Measurements from ENCODE around the gene OSBPL3. TPM values are rescaled to one million over a fixed set of nuclear protein-coding genes. Genes with fewer than 3 reads are reported as not detected.

OSBPL3 gene
- total RNA-seq, 1 experiment from 2014 or later, result 8.6 TPM

DNA sequence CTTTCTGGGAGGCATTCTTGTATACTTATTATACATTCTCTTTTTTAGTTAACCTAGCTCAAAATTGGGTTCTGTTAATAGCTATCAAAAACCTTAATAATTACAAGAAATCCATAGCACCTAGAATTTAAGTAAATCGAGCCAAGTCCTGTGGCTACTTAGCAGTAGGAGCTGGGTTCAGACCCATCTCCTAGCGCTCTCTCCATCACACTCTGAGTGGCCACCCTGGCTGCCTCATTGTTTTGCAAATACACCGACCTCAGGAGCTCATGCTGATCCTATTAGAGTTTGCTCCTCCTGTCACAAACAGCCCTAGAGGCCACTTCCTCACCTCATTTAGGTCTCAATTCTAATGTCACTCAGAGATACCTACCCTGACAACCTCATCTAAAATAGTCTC is 46.2 kb upstream of the OSBPL3 start:
- Mint-ChIP-seq H3K9me3 (peaks cover 2 to 3% of the 10 kb centered on the region in 2 experiments; a peak in 1 of 5 replicates), H3K27ac (no peak overlapping the region), H3K27me3 (ENCODE audit: low read depth) (peaks cover 15% of the 10 kb centered on the region), H3K4me3 (no peak overlapping the region), H3K4me1 (peaks cover 35 to 41% of the 10 kb centered on the region in 2 experiments), H3K36me3 (ENCODE audit: insufficient read depth in 1 of 3, low read depth in 3 of 3) (peaks cover 0 to 4% (median 0%) of the 10 kb centered on the region in 3 experiments; a peak in 2 of 7 replicates)
- H2AFZ ChIP-seq (ENCODE audit: low read length), result no peak overlapping the region
- H3K23ac ChIP-seq (ENCODE audit: insufficient read length, low read depth, low read length), result no peak overlapping the region
- no peak overlapping the region for H2BK20ac ChIP-seq (ENCODE audit: low read depth, low read length, poor library complexity, severe bottlenecking)
- H3K27me3 ChIP-seq (ENCODE audit: insufficient read depth, low read length), result no peaks in the 10 kb centered on the region
- no peak overlapping the region for H2BK12ac ChIP-seq (ENCODE audit: insufficient read length, low read depth, low read length)
- no peak overlapping the region for H3K18ac ChIP-seq (ENCODE audit: insufficient read length, low read depth, low read length)
- H3K4me2 ChIP-seq (ENCODE audit: insufficient read depth, insufficient read length, low read length), result no peak overlapping the region
- no peak overlapping the region for H4K5ac ChIP-seq (ENCODE audit: insufficient read length, low read depth, low read length)
- no peak overlapping the region for H3T11ph ChIP-seq (ENCODE audit: low read length)
- WGBS (ENCODE audit: extremely low coverage, insufficient read length, low lambda C conversion rate), result no CpG with 5 or more reads among the region's 3 CpGs
- no peaks in the 10 kb centered on the region for H3K79me1 ChIP-seq (ENCODE audit: insufficient read depth, low read depth, low read length, poor library complexity, severe bottlenecking)
- no peak overlapping the region for H2BK15ac ChIP-seq (ENCODE audit: low read depth, low read length)
- no peak overlapping the region for H3K27ac ChIP-seq (ENCODE audit: insufficient read length, low read depth, low read length)
- no peak overlapping the region for H2BK120ac ChIP-seq (ENCODE audit: low read depth, low read length, poor library complexity, severe bottlenecking)
- no peak overlapping the region for H3K9ac ChIP-seq (ENCODE audit: extremely low read depth, insufficient read length, low read length)
- H4K91ac ChIP-seq (ENCODE audit: insufficient read length, low read depth, low read length), result no peak overlapping the region
- peak; percentile 72 for DNase-seq
- H4K20me1 ChIP-seq (ENCODE audit: control insufficient read depth, insufficient read depth, insufficient read length), result no peaks in the 10 kb centered on the region
- no peak overlapping the region for H4K8ac ChIP-seq (replicated peaks; ENCODE audit: insufficient read length, low read depth, low read length)
- no peaks in the 10 kb centered on the region for H3K79me2 ChIP-seq (ENCODE audit: insufficient read depth, low read length)
- H3K9me3 ChIP-seq (ENCODE audit: control insufficient read depth, low read depth, low read length), result no peaks in the 10 kb centered on the region
- no peaks in the 10 kb centered on the region for H3K23me2 ChIP-seq (ENCODE audit: insufficient read length, low read depth, low read length, poor library complexity, severe bottlenecking)
- no peak overlapping the region for H3K56ac ChIP-seq (ENCODE audit: insufficient read length, low read depth, low read length)
- no peak overlapping the region for H2AK5ac ChIP-seq (ENCODE audit: insufficient read length, low read length)
- no peak overlapping the region for H3K14ac ChIP-seq (ENCODE audit: insufficient read depth, low read length)
- peaks cover 6% of the 10 kb centered on the region; the same call in 1 of the 2 replicates for H3K4me1 ChIP-seq (ENCODE audit: insufficient read depth, low read length)
- H3K4ac ChIP-seq (ENCODE audit: low read depth, low read length), result no peak overlapping the region
- H2BK5ac ChIP-seq (ENCODE audit: insufficient read length, low read length), result no peak overlapping the region
- TF ChIP-seq, protein P1, sequence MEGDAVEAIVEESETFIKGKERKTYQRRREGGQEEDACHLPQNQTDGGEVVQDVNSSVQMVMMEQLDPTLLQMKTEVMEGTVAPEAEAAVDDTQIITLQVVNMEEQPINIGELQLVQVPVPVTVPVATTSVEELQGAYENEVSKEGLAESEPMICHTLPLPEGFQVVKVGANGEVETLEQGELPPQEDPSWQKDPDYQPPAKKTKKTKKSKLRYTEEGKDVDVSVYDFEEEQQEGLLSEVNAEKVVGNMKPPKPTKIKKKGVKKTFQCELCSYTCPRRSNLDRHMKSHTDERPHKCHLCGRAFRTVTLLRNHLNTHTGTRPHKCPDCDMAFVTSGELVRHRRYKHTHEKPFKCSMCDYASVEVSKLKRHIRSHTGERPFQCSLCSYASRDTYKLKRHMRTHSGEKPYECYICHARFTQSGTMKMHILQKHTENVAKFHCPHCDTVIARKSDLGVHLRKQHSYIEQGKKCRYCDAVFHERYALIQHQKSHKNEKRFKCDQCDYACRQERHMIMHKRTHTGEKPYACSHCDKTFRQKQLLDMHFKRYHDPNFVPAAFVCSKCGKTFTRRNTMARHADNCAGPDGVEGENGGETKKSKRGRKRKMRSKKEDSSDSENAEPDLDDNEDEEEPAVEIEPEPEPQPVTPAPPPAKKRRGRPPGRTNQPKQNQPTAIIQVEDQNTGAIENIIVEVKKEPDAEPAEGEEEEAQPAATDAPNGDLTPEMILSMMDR (conservative IDR thresholded peaks at IDR 0.05), result peak; percentile 30; the same call in 1 of the 3 replicates

Measured in H9 (cell line).